Osteoblast (primary cell): ENCODE results near the gene TGFBR2. TPM values are rescaled to one million over a fixed set of nuclear protein-coding genes. Genes with fewer than 3 reads are reported as not detected.

Source experiments
- DNase-seq: peaks from one replicate; pipeline ENCODE4 v3.0.0; 2011; ENCODE audit warnings: low spot score, mixed read lengths; ENCODE audit not compliant: insufficient read length; ENCODE audit errors: missing footprints
- H2AFZ ChIP-seq: 2 replicates; pipeline ENCODE4 v1.6.0; 2011; ENCODE audit warnings: mild to moderate bottlenecking, low read length
- H3K27ac ChIP-seq: 2 replicates; pipeline ENCODE4 v1.5.1; 2011; ENCODE audit warnings: mild to moderate bottlenecking, low read depth, low read length, moderate library complexity
- H3K27me3 ChIP-seq: 2 replicates; pipeline ENCODE4 v1.6.0; 2012; ENCODE audit warnings: mild to moderate bottlenecking, control low read depth, inconsistent platforms, low read length, moderate library complexity; ENCODE audit not compliant: insufficient read depth
- H3K36me3 ChIP-seq: 2 replicates; pipeline ENCODE4 v1.5.1; 2011; ENCODE audit warnings: mild to moderate bottlenecking, low read length, control low read depth, moderate library complexity; ENCODE audit not compliant: insufficient read depth
- H3K4me1 ChIP-seq: 2 replicates; pipeline ENCODE4 v1.5.1; 2011; ENCODE audit warnings: mild to moderate bottlenecking, low read length, control low read depth, moderate library complexity; ENCODE audit not compliant: insufficient read depth
- H3K4me2 ChIP-seq: 2 replicates; pipeline ENCODE4 v1.6.0; 2011; ENCODE audit warnings: mild to moderate bottlenecking, low read length; ENCODE audit not compliant: insufficient read depth
- H3K4me3 ChIP-seq: fragments of 200-600 bp; sonication (generic); 3 replicates; pipeline ENCODE4 v1.5.1; 2012; ENCODE audit warnings: mild to moderate bottlenecking, low read length, inconsistent platforms; ENCODE audit not compliant: insufficient read depth
- H3K79me2 ChIP-seq: 2 replicates; pipeline ENCODE4 v1.6.0; 2012; ENCODE audit warnings: mild to moderate bottlenecking, low read length, control low read depth, inconsistent platforms; ENCODE audit not compliant: insufficient read depth
- H3K9me3 ChIP-seq: 2 replicates; pipeline ENCODE4 v1.5.1; 2011; ENCODE audit warnings: low read depth, low read length, control low read depth
- H4K20me1 ChIP-seq: 2 replicates; pipeline ENCODE4 v1.6.0; 2012; ENCODE audit warnings: mild to moderate bottlenecking, low read length, control low read depth; ENCODE audit not compliant: insufficient read depth
- total RNA-seq: library from RNA; depleted of rRNA; stranded (reverse); fragments of >200 nt; gene quantifications from 2 replicates; pipeline ENCODE4 v1.2.3, GENCODE V29; 2012
- TF ChIP-seq, protein P1 (sequence below): IDR thresholded peaks from 2 replicates; pipeline ENCODE4 v1.5.1; 2011; ENCODE audit warnings: mild to moderate bottlenecking, low read depth, low read length, moderate library complexity; ENCODE audit errors: extremely low read depth

Gene TGFBR2
- total RNA-seq, 1 donor = 118 TPM

DNA sequence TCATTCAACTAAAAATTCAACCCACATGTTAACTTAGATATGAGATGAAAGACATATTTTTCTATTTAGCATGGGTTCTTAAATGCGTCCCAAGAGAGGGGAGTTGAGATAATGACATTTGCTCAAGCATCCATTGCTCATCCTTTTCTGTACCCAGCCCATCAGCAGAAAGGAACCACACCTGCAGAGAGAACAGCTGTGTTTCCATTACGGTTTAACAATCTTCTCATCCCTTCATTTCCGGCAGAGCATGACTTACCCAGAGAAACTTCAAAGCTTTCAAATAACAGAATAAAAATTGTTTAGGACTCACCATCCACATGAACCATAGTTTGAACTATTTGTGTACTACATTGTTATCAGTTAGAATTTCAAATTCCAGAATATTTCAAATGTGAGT, 113.1 kb downstream of the TGFBR2 start:
- H3K36me3 ChIP-seq = no peaks in the 10 kb centered on the region
- TF ChIP-seq, protein P1, sequence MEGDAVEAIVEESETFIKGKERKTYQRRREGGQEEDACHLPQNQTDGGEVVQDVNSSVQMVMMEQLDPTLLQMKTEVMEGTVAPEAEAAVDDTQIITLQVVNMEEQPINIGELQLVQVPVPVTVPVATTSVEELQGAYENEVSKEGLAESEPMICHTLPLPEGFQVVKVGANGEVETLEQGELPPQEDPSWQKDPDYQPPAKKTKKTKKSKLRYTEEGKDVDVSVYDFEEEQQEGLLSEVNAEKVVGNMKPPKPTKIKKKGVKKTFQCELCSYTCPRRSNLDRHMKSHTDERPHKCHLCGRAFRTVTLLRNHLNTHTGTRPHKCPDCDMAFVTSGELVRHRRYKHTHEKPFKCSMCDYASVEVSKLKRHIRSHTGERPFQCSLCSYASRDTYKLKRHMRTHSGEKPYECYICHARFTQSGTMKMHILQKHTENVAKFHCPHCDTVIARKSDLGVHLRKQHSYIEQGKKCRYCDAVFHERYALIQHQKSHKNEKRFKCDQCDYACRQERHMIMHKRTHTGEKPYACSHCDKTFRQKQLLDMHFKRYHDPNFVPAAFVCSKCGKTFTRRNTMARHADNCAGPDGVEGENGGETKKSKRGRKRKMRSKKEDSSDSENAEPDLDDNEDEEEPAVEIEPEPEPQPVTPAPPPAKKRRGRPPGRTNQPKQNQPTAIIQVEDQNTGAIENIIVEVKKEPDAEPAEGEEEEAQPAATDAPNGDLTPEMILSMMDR = no peak
- no peaks in the 10 kb centered on the region for H4K20me1 ChIP-seq
- no peaks in the 10 kb centered on the region for H3K9me3 ChIP-seq
- H3K27ac ChIP-seq = no peak overlapping the region
- no peaks in the 10 kb centered on the region for H3K79me2 ChIP-seq
- H2AFZ ChIP-seq = no peak overlapping the region
- DNase-seq = no peak
- H3K4me3 ChIP-seq = no peak overlapping the region
- H3K4me2 ChIP-seq = no peak overlapping the region
- H3K27me3 ChIP-seq = no peaks in the 10 kb centered on the region
- peaks cover 5% of the 10 kb centered on the region for H3K4me1 ChIP-seq

DNA sequence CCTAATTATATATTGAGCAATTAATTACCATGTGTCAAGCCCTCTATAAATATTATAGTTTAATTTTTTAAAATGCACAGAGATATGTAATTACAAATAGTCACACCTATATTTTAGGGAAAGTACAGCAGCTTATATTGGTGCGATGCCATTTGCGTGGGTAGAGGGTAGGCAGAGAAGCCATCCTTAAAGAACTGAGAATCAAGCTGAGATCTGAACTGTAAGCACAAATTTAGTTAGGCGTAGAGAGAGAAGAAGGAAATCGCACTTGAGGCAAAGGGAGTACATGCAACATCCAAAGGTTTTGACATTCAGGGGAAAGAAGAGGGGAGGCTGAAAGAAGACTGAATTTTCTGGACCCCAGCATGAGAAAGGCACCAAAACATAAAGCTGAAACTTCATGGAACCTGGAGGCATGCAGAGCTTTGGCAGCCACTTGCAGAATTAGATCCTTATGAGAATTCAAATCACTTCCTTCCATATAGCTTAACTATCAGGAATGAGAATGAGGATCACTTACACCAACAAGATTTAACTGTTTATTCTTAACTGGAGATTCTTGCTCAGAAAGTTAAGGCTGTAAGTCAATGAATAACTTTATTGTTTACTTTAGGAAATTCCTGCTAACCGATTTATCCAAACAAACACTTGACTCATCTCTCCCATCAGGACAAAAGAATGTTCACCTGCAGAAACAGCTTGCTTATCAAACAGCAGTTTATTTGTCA, 114.3 kb downstream of the TGFBR2 start:
- Histone ChIP-seq H2AFZ (no peak overlapping the region), H3K79me2 (no peaks in the 10 kb centered on the region), H3K27ac (no peak overlapping the region), H3K36me3 (no peaks in the 10 kb centered on the region), H3K4me3 (no peak overlapping the region), H4K20me1 (no peaks in the 10 kb centered on the region), H3K4me1 (peaks cover 5% of the 10 kb centered on the region), H3K27me3 (no peaks in the 10 kb centered on the region), H3K4me2 (peak overlapping the region; percentile 32), H3K9me3 (no peaks in the 10 kb centered on the region)
- TF ChIP-seq, protein P1 = no peak
- DNase-seq = peak; percentile 38

DNA sequence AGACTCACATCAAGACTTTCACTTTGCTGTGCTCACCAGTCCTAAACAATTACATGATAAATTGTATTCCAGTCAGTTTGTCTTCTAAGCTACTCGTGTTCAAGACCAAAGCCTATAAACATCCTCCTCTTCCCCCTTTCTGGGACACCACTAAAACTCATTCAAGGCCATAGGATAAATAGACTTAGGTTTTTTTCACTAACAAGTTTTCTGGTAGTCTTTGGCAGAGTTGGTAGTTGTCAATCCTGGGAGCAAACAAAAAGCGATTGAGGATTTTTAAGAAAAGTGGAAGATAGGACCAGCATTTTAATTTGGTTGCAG, 114.9 kb downstream of the TGFBR2 start:
- no peak overlapping the region for H3K27ac ChIP-seq
- H3K27me3 ChIP-seq = no peaks in the 10 kb centered on the region
- H4K20me1 ChIP-seq = no peaks in the 10 kb centered on the region
- H3K4me3 ChIP-seq = no peak overlapping the region
- no peaks in the 10 kb centered on the region for H3K79me2 ChIP-seq
- H3K9me3 ChIP-seq = no peaks in the 10 kb centered on the region
- H2AFZ ChIP-seq = no peak overlapping the region
- no peak for DNase-seq
- H3K36me3 ChIP-seq = no peaks in the 10 kb centered on the region
- H3K4me1 ChIP-seq = peaks cover 5% of the 10 kb centered on the region
- TF ChIP-seq, protein P1 = no peak
- H3K4me2 ChIP-seq = peak overlapping the region; percentile 32

DNA sequence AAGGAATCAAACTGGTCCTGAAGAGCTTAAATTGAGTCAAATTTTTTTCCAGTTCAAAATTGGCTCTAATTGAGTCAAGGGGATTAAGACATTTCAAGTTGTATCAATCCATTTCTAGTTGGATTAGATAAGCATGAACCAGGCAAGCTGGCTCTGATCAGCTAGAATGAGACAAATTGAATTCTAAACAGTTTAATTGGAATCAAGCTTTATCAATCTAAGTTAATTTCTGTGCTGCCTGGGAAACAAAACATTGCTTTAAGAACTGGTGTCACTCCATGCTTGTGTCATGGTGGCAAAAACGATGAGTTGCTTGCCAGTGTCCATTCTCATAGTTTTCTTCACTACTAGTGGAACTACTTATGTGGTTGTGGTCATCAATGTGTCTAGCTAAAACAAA, 116.8 kb downstream of the TGFBR2 start:
- peaks cover 5% of the 10 kb centered on the region for H3K4me1 ChIP-seq
- H3K36me3 ChIP-seq = no peaks in the 10 kb centered on the region
- TF ChIP-seq, protein P1 = no peak
- no peak overlapping the region for H2AFZ ChIP-seq
- peak; percentile 68 for DNase-seq
- H3K4me3 ChIP-seq = no peak overlapping the region
- H4K20me1 ChIP-seq = no peaks in the 10 kb centered on the region
- no peaks in the 10 kb centered on the region for H3K79me2 ChIP-seq
- H3K4me2 ChIP-seq = no peak overlapping the region
- no peak overlapping the region for H3K27ac ChIP-seq
- H3K9me3 ChIP-seq = no peaks in the 10 kb centered on the region
- H3K27me3 ChIP-seq = no peaks in the 10 kb centered on the region
